GM18873 (cell line): ENCODE results near the gene FAM193B.
A peak's percentile ranks its signal among the peaks of the same experiment; 100 is the strongest.

Experiments used
- ATAC-seq: cut with Tn5 transposase; IDR thresholded peaks from one replicate; pipeline ENCODE4 v1.9.1; 2021; ENCODE audit warnings: mild to moderate bottlenecking, moderate library complexity, moderate number of reproducible peaks; ENCODE audit not compliant: unreplicated experiment, low FRiP score

FAM193B gene

GRCh38 chr5:177519463-177520235 lies 34.7 kb downstream of the FAM193B start:
- no peak for ATAC-seq

GRCh38 chr5:177516601-177517568 lies 37.5 kb downstream of the FAM193B start, which contains the start of gene DDX41:
Gene DDX41, minus strand, starts transcription at chr5:177516961. Its CDS starts 16 bp downstream, at chr5:177516945.
- ATAC-seq: peak; percentile 73

GRCh38 chr5:177515580-177515979 lies 38.8 kb downstream of the FAM193B start:
- no peak for ATAC-seq

GRCh38 chr5:177514541-177514940 lies 39.8 kb downstream of the FAM193B start:
- ATAC-seq: no peak

GRCh38 chr5:177513500-177513899 lies 40.9 kb downstream of the FAM193B start:
- no peak for ATAC-seq

- no peak for ATAC-seq
Observed at GRCh38 chr5:177512736-177513380, 41.5 kb downstream of the FAM193B start.

- ATAC-seq: no peak
Observed at GRCh38 chr5:177511796-177512675, 42.3 kb downstream of the FAM193B start.

GRCh38 chr5:177511181-177511580 lies 43.2 kb downstream of the FAM193B start:
- ATAC-seq: no peak

GRCh38 chr5:177510567-177511053 lies 43.8 kb downstream of the FAM193B start:
- ATAC-seq: peak; percentile 34

- peak; percentile 18 for ATAC-seq
Observed at GRCh38 chr5:177509991-177510566, 44.3 kb downstream of the FAM193B start.

- ATAC-seq: no peak
Observed at GRCh38 chr5:177509381-177509951, 44.9 kb downstream of the FAM193B start, which contains the start of gene DOK3. Gene DOK3, minus strand, starts transcription at chr5:177509826. Its CDS starts 286 bp downstream, at chr5:177509540.

- ATAC-seq: peak; percentile 31
Observed at GRCh38 chr5:177508837-177509236, 45.5 kb downstream of the FAM193B start.

GRCh38 chr5:177508221-177508611 lies 46.1 kb downstream of the FAM193B start:
- ATAC-seq: no peak

- ATAC-seq: no peak
Observed at GRCh38 chr5:177507596-177508220, 46.7 kb downstream of the FAM193B start.

- no peak for ATAC-seq
Observed at GRCh38 chr5:177507165-177507564, 47.2 kb downstream of the FAM193B start.

- ATAC-seq: no peak
Observed at GRCh38 chr5:177505075-177505474, 49.3 kb downstream of the FAM193B start.

GRCh38 chr5:177504086-177505056 lies 50.0 kb downstream of the FAM193B start:
- no peak for ATAC-seq
